ENCODE measurements around the gene CEP112.
"Not testable (repeated sequence)": the region's sequence is repeated elsewhere in the genome, so short reads cannot be mapped to it uniquely, and the experiment has no call there.

- TF ChIP-seq EZH2 (IDR thresholded peaks at IDR 0.05; ENCODE audit: insufficient read depth, low read length) = not testable (repeated sequence)
- TF ChIP-seq, protein P1, sequence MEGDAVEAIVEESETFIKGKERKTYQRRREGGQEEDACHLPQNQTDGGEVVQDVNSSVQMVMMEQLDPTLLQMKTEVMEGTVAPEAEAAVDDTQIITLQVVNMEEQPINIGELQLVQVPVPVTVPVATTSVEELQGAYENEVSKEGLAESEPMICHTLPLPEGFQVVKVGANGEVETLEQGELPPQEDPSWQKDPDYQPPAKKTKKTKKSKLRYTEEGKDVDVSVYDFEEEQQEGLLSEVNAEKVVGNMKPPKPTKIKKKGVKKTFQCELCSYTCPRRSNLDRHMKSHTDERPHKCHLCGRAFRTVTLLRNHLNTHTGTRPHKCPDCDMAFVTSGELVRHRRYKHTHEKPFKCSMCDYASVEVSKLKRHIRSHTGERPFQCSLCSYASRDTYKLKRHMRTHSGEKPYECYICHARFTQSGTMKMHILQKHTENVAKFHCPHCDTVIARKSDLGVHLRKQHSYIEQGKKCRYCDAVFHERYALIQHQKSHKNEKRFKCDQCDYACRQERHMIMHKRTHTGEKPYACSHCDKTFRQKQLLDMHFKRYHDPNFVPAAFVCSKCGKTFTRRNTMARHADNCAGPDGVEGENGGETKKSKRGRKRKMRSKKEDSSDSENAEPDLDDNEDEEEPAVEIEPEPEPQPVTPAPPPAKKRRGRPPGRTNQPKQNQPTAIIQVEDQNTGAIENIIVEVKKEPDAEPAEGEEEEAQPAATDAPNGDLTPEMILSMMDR (IDR thresholded peaks at IDR 0.05; ENCODE audit: insufficient read depth, low read depth, low read length) = not testable (repeated sequence)
Observed at GRCh38 chr17:65681763-65682162, 510.2 kb downstream of the CEP112 start.

Measured in astrocyte (in vitro differentiated cells and primary cell).